Right renal cortex interstitium (tissue), 3 donors: Measurements from ENCODE around the gene LRRIQ3. TPM values are rescaled to one million over a fixed set of nuclear protein-coding genes. Genes with fewer than 3 reads are reported as not detected.

Experiments used
- polyA plus RNA-seq, 3 donors: library from polyadenylated mRNA; unstranded; fragments of 120-200 nt; gene quantifications; one replicate each; pipeline ENCODE4 v1.2.1, GENCODE V29; 2013; ENCODE audit not compliant: insufficient read length in 3 of 3

Gene LRRIQ3
- polyA plus RNA-seq, 3 donors, result 3.6 to 4.7 (median 4.5) TPM

Other genes with a start within 250 kb of the LRRIQ3 start
- 10 to 100 TPM; 29.4 to 32.5 (median 29.9) TPM for gene FPGT, start 66 bp upstream of the LRRIQ3 start, polyA plus RNA-seq
- gene TNNI3K, start 37.2 kb upstream of the LRRIQ3 start, polyA plus RNA-seq, result 1 to 10 TPM; 1.0 to 2.7 (median 1.4) TPM